GM12878 (cell line): ENCODE results near the gene KATNIP. TPM values are rescaled to one million over a fixed set of nuclear protein-coding genes. Genes with fewer than 3 reads are reported as not detected.

Source experiments
- ATAC-seq: fragments of 200-7000 bp; cut with Tn5 transposase; 3 replicates; pipeline ENCODE4 v1.9.1; 2020; ENCODE audit warnings: mild to moderate bottlenecking, moderate library complexity
- BruUV-seq: library from RNA; stranded (reverse); fragments of 400-500 nt; replicated peaks from 2 replicates; lab custom pipeline; 2021; lab: Mats Ljungman, UMichigan
- CTCF ChIA-PET: fragments of 300-600 bp; sonication (Branson Sonifier 250); formaldehyde crosslinking; extraction: SDS; loops from one replicate; lab custom pipeline; 2021; ENCODE audit warnings: inconsistent platforms; lab: Yijun Ruan, JAX
- POLR2A ChIA-PET: fragments of 350-600 bp; formaldehyde crosslinking; extraction: SDS; loops from one replicate; lab custom pipeline; 2021; ENCODE audit warnings: inconsistent platforms; lab: Charles Lee
- RAD21 ChIA-PET: fragments of 300-600 bp; sonication (Branson Sonifier 250); formaldehyde crosslinking; loops from one replicate; lab custom pipeline; 2023; ENCODE audit warnings: antibody characterized with exemption; ENCODE audit not compliant: unreplicated experiment; lab: Charles Lee
- SMC1A ChIA-PET: fragments of 300-600 bp; sonication (Branson Sonifier 250); formaldehyde crosslinking; loops from one replicate; lab custom pipeline; 2023; ENCODE audit not compliant: unreplicated experiment, uncharacterized antibody; lab: Charles Lee
- DNase-seq: peaks from one replicate; pipeline ENCODE4 v3.0.0-alpha.2; 2011; ENCODE audit warnings: low read depth, low spot score
- FAIRE-seq: peaks from 3 replicates; lab custom pipeline; 2011; peaks lifted over from hg19 to GRCh38; lab: Jason Lieb, UNC
- H2AFZ ChIP-seq: 2 replicates; pipeline ENCODE4 v1.6.0; 2011; ENCODE audit warnings: low read depth, low read length, control low read depth; ENCODE audit not compliant: control insufficient read depth
- H3K27ac ChIP-seq: 2 replicates; pipeline ENCODE4 v1.5.1; 2011; ENCODE audit warnings: control low read depth; ENCODE audit not compliant: control insufficient read depth, insufficient read depth
- H3K27me3 ChIP-seq, 2 experiments: replicated peaks in 1 of 2; 2 replicates each; pipeline versions ENCODE4 v1.6.0 to v1.6.1; 2011; ENCODE audit warnings: low read length in 1 of 2; ENCODE audit not compliant: control insufficient read depth in 2 of 2, insufficient read depth in 2 of 2
- H3K36me3 ChIP-seq, 2 experiments: 2 replicates each; pipeline ENCODE4 v1.5.1; 2011; ENCODE audit warnings: low read length in 1 of 2; ENCODE audit not compliant: control insufficient read depth in 2 of 2, insufficient read depth in 2 of 2
- H3K4me1 ChIP-seq: 2 replicates; pipeline ENCODE4 v1.6.1; 2011; ENCODE audit warnings: mild to moderate bottlenecking, low read length, moderate library complexity, mixed read lengths; ENCODE audit not compliant: control insufficient read depth, insufficient read depth
- H3K4me2 ChIP-seq: 2 replicates; pipeline ENCODE4 v1.6.0; 2011; ENCODE audit warnings: control low read depth; ENCODE audit not compliant: control insufficient read depth, insufficient read depth
- H3K4me3 ChIP-seq: fragments of 200-600 bp; sonication (generic); 2 replicates; pipeline ENCODE4 v1.5.1; 2016
- H3K79me2 ChIP-seq: 2 replicates; pipeline ENCODE4 v1.6.0; 2011; ENCODE audit warnings: low read length; ENCODE audit not compliant: control insufficient read depth, insufficient read depth
- H3K9ac ChIP-seq: 2 replicates; pipeline ENCODE4 v1.8.0; 2011; ENCODE audit warnings: low read length, control low read depth, mixed read lengths; ENCODE audit not compliant: control insufficient read depth, insufficient read depth
- H3K9me3 ChIP-seq: replicated peaks from 3 replicates; pipeline ENCODE4 v1.5.1; 2011; ENCODE audit warnings: mild to moderate bottlenecking, low read length; ENCODE audit not compliant: control insufficient read depth, insufficient read depth
- H4K20me1 ChIP-seq: 2 replicates; pipeline ENCODE4 v1.6.0; 2011; ENCODE audit not compliant: control insufficient read depth, insufficient read depth
- E2F8 ChIP-seq: fragments of 450-650 bp; IDR thresholded peaks from 2 replicates; pipeline ENCODE4 v1.6.1; 2018; ENCODE audit warnings: mild to moderate bottlenecking, low read depth, moderate library complexity; ENCODE audit not compliant: partially characterized antibody
- ESRRA ChIP-seq: IDR thresholded peaks from 2 replicates; pipeline ENCODE4 v1.6.1; 2012; ENCODE audit warnings: mild to moderate bottlenecking, low read length, improper control_type of control experiment
- NFIC ChIP-seq: IDR thresholded peaks from 2 replicates; pipeline ENCODE4 v1.6.1; 2012; ENCODE audit warnings: low read depth, mild to moderate bottlenecking, inconsistent platforms, low read length, moderate library complexity
- NFXL1 ChIP-seq: fragments of 450-650 bp; IDR thresholded peaks from 2 replicates; pipeline ENCODE4 v1.6.1; 2017; ENCODE audit warnings: antibody characterized with exemption, mild to moderate bottlenecking, borderline replicate concordance
- RELA ChIP-seq: fragments of 450-650 bp; IDR thresholded peaks from 2 replicates; pipeline ENCODE4 v1.8.0; 2014; ENCODE audit warnings: borderline replicate concordance; ENCODE audit not compliant: partially characterized antibody
- RFX5 ChIP-seq: IDR thresholded peaks from 2 replicates; pipeline ENCODE4 v1.6.1; 2011; ENCODE audit warnings: low read depth, low read length, improper control_type of control experiment
- SMARCA5 ChIP-seq: fragments of 450-650 bp; IDR thresholded peaks from 2 replicates; pipeline ENCODE4 v1.6.1; 2017; ENCODE audit warnings: mild to moderate bottlenecking
- SREBF1 ChIP-seq: IDR thresholded peaks from 2 replicates; pipeline ENCODE4 v1.6.1; 2012; ENCODE audit warnings: mild to moderate bottlenecking, low read length
- SUZ12 ChIP-seq: fragments of 200-600 bp; sonication (generic); IDR thresholded peaks from one replicate; pipeline ENCODE4 v1.6.1; 2018; ENCODE audit warnings: antibody characterized with exemption, mild to moderate bottlenecking; ENCODE audit not compliant: unreplicated experiment
- WRNIP1 ChIP-seq: IDR thresholded peaks from 2 replicates; pipeline ENCODE4 v1.6.1; 2011; ENCODE audit warnings: low read depth, low read length, improper control_type of control experiment, borderline replicate concordance
- ZNF217 ChIP-seq: fragments of 450-650 bp; IDR thresholded peaks from 2 replicates; pipeline ENCODE4 v1.6.1; 2017; ENCODE audit warnings: antibody characterized with exemption, mild to moderate bottlenecking
- ZNF622 ChIP-seq: fragments of 450-650 bp; IDR thresholded peaks from 2 replicates; pipeline ENCODE4 v1.6.1; 2017; ENCODE audit warnings: mild to moderate bottlenecking, inconsistent platforms
- WGBS: methylation state at CpG from one replicate; pipeline ENCODE4 v1.1.6; 2016; ENCODE audit warnings: low lambda C conversion rate; ENCODE audit not compliant: insufficient replicate concordance, insufficient coverage; ENCODE audit errors: missing lambda C conversion rate; 5-methylcytosine and 5-hydroxymethylcytosine counted together
- in situ Hi-C: fragments of 300-500 bp; cut with MboI; formaldehyde crosslinking; loops from 9 replicates; pipeline ENCODE4 v1.14.3; 2018; ENCODE audit warnings: mixed read lengths
- intact Hi-C: fragments of 100-400 bp; cut with micrococcal nuclease; formaldehyde crosslinking; loops from one replicate; pipeline ENCODE4 v1.14.2; 2022; ENCODE audit not compliant: unreplicated experiment
- polyA plus RNA-seq, 11 experiments: library from polyadenylated mRNA; depleted of rRNA in 4 of 11; unstranded in 6 of 11; stranded (reverse) in 5 of 11; fragments of >200 nt; fragmentation: Nextera tagmentation in 4 of 11; fragmentation: Illumina TruSeq in 1 of 11; extraction: Ambion mirVana in 4 of 11; extraction: Trizol in 1 of 11; gene quantifications; 1 replicate in 1 of 11; 2 replicates in 10 of 11; pipeline versions ENCODE4 v1.2.1 to v1.2.3, GENCODE V29; 2011 to 2016; ENCODE audit warnings: inconsistent platforms in 2 of 11, missing spikeins in 2 of 11, low read depth in 1 of 11
- total RNA-seq, 4 experiments: library from RNA; depleted of rRNA in 3 of 4; stranded (reverse); fragments of >200 nt in 3 of 4; fragmentation: Illumina TruSeq in 1 of 4; extraction: Trizol in 1 of 4; gene quantifications; 2 replicates each; pipeline versions ENCODE4 v1.2.1 to v1.2.3, GENCODE V29; 2013 to 2021
- TF ChIP-seq, protein P1 (sequence below): fragments of 450-650 bp; IDR thresholded peaks from 2 replicates; pipeline ENCODE4 v1.6.1; 2017; ENCODE audit warnings: mild to moderate bottlenecking, moderate library complexity
- TF ChIP-seq, protein P2 (sequence below): fragments of 450-650 bp; IDR thresholded peaks from 2 replicates; pipeline ENCODE4 v1.6.1; 2017; ENCODE audit warnings: borderline replicate concordance

The KATNIP gene
- total and polyA plus RNA-seq, 10 of the 15 experiments (the other 5 are each of a cell fraction or from before 2014, with no cell fraction given): 1.6 to 13.8 (median 9.1) TPM

DNA sequence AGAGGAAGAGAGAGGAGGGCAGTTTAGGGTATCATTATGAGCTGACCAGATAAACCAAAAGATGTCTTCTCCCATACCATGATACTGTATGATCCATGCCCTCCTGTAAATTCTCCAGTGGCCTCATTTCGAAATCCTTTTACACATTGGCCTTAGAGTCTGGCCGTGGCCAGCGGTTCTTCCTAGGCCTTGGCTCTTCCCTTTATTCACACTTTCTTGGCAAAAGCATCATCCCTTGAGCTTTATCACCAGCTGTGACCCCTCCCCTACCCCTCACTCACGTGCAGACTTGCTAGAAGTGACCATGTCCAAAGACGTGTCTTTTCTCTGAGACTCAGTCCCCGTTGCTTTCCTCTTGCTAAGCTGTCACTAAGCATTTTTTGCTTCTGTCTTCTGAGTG lies 22.8 kb downstream of the KATNIP start:
- no peaks in the 10 kb centered on the region for H3K4me1 ChIP-seq
- ChIA-PET POLR2A (no interaction called here), SMC1A (interaction anchor here (0.6 kb wide), 1 partner anchor 27 kb away, joined by 5 read pairs; no protein-coding TSS in a partner anchor), CTCF (no interaction called here), RAD21 (no interaction called here)
- ATAC-seq: no peak
- intact Hi-C loops (no loop called here), in situ Hi-C loops (no loop called here)
- no peak overlapping the region for H2AFZ ChIP-seq
- H3K79me2 ChIP-seq: no peaks in the 10 kb centered on the region
- no peak overlapping the region for H3K4me3 ChIP-seq
- DNase-seq: no peak
- H3K9me3 ChIP-seq: no peaks in the 10 kb centered on the region
- FAIRE-seq: no peak
- no peak overlapping the region for H3K4me2 ChIP-seq
- H3K9ac ChIP-seq: no peak overlapping the region
- WGBS: 89% methylated on average over 6 of the region's 6 CpGs
- H3K36me3 ChIP-seq: no peaks in the 10 kb centered on the region; a peak in 1 of 4 replicates
- no peaks in the 10 kb centered on the region for H3K27me3 ChIP-seq
- no peak overlapping the region for H3K27ac ChIP-seq
- H4K20me1 ChIP-seq: no peaks in the 10 kb centered on the region
- BruUV-seq: no TSS peak
- TF ChIP-seq RFX5 (no peak), E2F8 (no peak), SREBF1 (no peak), NFXL1 (no peak), ZNF217 (no peak), WRNIP1 (no peak), SMARCA5 (no peak), ESRRA (no peak), ZNF622 (no peak), RELA (no peak), SUZ12 (no peak), NFIC (no peak)
- TF ChIP-seq, protein P1, sequence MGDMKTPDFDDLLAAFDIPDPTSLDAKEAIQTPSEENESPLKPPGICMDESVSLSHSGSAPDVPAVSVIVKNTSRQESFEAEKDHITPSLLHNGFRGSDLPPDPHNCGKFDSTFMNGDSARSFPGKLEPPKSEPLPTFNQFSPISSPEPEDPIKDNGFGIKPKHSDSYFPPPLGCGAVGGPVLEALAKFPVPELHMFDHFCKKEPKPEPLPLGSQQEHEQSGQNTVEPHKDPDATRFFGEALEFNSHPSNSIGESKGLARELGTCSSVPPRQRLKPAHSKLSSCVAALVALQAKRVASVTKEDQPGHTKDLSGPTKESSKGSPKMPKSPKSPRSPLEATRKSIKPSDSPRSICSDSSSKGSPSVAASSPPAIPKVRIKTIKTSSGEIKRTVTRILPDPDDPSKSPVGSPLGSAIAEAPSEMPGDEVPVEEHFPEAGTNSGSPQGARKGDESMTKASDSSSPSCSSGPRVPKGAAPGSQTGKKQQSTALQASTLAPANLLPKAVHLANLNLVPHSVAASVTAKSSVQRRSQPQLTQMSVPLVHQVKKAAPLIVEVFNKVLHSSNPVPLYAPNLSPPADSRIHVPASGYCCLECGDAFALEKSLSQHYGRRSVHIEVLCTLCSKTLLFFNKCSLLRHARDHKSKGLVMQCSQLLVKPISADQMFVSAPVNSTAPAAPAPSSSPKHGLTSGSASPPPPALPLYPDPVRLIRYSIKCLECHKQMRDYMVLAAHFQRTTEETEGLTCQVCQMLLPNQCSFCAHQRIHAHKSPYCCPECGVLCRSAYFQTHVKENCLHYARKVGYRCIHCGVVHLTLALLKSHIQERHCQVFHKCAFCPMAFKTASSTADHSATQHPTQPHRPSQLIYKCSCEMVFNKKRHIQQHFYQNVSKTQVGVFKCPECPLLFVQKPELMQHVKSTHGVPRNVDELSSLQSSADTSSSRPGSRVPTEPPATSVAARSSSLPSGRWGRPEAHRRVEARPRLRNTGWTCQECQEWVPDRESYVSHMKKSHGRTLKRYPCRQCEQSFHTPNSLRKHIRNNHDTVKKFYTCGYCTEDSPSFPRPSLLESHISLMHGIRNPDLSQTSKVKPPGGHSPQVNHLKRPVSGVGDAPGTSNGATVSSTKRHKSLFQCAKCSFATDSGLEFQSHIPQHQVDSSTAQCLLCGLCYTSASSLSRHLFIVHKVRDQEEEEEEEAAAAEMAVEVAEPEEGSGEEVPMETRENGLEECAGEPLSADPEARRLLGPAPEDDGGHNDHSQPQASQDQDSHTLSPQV: no peak
- TF ChIP-seq, protein P2, sequence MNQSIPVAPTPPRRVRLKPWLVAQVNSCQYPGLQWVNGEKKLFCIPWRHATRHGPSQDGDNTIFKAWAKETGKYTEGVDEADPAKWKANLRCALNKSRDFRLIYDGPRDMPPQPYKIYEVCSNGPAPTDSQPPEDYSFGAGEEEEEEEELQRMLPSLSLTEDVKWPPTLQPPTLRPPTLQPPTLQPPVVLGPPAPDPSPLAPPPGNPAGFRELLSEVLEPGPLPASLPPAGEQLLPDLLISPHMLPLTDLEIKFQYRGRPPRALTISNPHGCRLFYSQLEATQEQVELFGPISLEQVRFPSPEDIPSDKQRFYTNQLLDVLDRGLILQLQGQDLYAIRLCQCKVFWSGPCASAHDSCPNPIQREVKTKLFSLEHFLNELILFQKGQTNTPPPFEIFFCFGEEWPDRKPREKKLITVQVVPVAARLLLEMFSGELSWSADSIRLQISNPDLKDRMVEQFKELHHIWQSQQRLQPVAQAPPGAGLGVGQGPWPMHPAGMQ: no peak
